ENCODE results near the gene LCOR.

GRCh38 chr10:96880575-96880974 is 48.5 kb downstream of the LCOR start:
- TF ChIP-seq EZH2 (IDR thresholded peaks at IDR 0.05; ENCODE audit: insufficient read depth, poor library complexity, severe bottlenecking) (no peak), EZH2phosphoT487 (IDR thresholded peaks at IDR 0.05; ENCODE audit: insufficient read depth, low read depth) (no peak)

Measured in GM23248 (cell line).